Anterior cingulate cortex (tissue), 58 donors: ENCODE measurements around the gene SSBP1.
A peak's percentile ranks its signal among the peaks of the same experiment; 100 is the strongest.
"Not testable (repeated sequence)": the region's sequence is repeated elsewhere in the genome, so short reads cannot be mapped to it uniquely, and the experiment has no call there.

Experiments
- DNase-seq, 58 donors: peaks; one replicate each; lab custom pipeline; 2025; lab: John Stamatoyannopoulos, UW

The SSBP1 gene

DNA sequence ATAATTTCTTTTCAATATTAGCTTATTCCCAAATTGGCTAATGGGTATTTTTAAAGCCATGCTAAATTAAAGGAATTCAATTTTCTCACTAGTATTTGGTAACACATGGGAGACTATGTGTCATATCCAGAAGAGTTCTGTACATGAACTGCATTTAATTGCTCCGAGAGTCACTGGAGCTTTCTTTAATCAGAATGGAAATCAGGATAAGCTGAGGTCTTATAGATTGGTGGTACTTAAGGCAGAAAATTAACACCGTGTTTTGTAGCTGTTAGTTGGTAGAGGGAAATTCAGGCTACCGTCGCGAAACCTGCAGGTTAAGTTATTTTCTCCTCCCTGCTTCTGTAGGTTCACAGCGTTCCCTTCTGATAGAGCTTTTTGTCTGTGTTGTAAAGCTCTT lies 29.8 kb upstream of the SSBP1 start, which contains the start of gene WEE2:
Gene WEE2, plus strand, starts transcription at position 3 of the 400 bp plus-strand sequence. CDS start 406 bp downstream, outside the sequence.
- DNase-seq, result no peak

DNA sequence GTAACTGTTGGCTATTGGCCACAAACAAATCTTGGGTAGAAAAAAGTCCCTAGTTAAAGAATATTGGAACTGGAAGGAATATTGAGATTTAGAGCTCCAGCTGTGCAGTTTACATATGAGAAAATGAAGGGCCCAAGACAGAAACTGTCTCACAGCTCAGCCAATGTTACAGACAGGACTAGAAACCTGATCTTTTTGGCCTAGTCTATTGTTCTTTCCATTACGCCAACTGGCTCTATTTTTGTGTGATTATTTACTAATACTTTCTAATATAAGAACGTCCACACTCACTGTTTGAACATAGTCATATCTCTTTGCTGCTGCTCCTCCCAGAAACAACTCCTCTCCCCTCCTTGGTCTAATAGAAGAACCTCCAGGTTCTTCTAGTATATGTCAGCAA lies 28.8 kb upstream of the SSBP1 start:
- no peak for DNase-seq

DNA sequence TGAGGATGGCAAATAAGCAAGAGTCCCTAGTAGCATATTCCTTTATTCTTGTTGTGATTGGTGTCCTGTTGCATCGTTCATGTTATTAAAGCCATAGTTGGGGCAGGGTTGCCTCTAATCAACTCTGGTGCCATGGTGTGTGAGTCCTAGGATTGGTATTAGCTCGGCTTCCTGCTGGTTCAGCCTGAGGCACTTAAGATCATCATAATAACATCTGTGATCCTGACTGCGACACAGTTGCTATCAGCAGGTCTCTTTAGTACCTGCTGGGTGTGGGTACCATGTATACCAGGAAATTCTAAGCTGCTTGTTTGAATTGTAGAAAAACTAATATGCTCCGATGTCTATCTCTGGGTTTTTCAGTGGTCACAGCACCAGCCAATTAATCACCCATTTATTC lies 28.4 kb upstream of the SSBP1 start:
- DNase-seq, result no peak

GRCh38 chr7:141710301-141710700 lies 27.9 kb upstream of the SSBP1 start:
- no peak for DNase-seq

DNA sequence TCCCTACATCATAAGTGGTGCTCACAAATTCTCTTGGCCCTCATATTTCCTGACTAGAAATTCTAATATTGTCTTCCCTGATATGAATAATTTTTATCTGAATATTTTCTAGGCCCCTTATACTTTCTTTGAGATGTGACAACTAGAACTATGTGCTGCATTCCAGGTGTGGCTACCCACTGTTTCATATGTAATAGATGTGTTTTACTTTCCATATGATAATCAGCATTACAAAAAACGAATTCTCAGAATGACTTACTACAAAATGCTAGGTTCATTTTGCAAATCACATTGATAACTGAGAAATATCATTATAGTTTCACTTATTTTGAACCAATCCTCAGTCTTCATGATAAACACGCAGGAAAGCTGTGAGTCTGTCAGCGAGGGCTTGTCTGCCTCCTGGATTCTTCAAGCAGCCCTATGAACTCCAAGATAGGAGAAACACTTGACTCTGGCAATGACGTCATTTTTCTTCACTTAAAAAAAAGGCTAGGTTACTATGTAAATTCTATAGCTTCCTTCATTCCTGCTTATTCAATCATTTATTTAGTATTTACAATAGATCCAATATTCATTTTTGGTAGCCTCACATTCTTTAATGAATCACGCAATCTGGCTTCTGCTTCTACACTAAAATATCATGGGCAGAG lies 25.4 kb upstream of the SSBP1 start:
- DNase-seq, result no peak

DNA sequence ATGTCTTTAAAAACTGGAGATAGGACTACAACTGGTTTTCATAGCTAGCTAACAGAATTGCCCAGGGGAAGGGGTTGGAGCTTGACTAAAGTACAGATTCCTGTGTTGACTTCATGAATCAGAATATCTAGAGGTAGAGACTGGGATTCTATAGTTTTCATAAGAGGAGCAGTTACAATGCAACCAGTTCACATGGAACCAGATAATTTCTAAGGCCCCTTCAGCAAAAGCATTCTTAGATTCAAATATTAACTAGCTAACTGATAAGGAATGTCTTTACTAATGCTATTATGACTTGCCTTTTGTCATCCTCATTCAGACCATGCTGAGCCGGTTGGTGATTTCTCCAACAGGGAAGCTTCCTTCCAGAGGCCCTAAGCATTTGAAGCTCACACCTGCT lies 24.3 kb upstream of the SSBP1 start:
- no peak for DNase-seq

DNA sequence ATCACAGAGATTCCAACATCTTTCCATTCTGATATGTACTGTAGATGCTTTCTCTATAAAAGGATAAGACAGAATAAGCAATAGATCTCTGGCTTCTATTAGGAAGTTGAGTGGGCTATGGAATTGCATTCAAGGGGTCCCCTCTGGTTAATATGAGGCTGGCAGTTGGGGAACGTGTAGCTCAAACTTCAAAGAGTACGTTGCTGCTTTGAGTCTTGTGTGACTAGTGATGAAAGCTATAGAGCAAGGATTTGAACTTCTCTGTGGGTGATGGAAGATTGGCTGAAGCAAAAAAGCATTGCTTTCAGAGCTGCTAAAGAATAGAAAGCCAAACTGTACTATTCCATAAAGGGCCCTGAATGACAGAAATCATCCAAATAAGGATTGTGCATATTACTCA lies 23.6 kb upstream of the SSBP1 start:
- no peak for DNase-seq

DNA sequence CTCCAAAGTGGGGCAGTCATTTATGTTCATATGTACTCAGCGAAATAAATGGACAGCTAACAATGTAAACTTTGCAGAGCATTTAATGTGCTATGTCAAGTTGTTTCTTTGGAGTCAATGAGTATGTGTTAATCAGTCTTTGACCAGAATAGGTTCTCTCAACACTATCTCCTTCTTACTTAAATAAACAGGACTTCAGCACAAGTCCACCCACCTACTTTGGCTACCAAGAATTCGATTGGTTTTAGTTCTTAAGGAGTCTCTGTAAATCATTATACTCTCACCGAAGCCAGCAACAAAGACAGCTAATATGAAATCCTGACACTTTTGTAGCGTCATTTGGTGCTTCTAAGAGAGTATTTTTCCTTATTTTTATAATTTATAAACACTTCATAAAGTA lies 23.1 kb upstream of the SSBP1 start:
- no peak for DNase-seq

- DNase-seq, result no peak
Measured at GRCh38 chr7:141715794-141716689, 22.1 kb upstream of the SSBP1 start.

DNA sequence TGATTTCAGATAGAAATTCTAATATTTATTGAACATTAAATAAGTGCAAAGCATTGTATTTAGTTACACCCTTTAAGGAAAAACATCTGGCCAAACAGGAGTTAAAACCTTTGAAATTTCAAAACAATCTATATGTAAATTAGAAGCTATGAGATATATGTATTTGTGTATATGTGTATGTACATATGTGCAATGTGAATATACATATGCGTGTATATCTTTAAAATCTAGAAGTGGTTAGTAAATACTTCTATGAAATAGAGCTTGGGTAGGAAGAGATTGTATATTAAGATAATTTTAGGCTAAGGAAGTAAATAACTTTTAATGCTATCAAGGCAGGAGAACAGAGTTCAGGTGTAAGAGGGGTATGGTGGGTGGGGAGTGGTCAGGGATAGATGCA lies 20.7 kb upstream of the SSBP1 start:
- DNase-seq, result no peak

DNA sequence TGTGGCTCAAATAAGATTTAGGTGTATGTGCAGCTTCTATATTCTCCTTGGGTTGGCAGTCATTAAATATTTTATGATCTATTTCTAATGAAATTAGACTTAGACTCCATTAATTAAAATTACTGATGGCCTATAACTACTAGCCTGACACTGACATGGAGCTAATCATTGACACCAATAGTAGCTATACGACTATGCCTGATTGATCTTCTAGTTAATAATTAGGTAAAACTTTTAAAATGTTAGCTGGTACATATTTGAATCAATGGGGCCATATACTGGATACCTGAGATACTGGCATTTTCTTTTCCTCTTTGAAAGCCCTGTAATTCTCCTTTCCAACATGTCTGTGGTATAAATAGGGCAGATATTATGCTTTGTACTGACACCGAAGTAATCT lies 15.6 kb upstream of the SSBP1 start:
- DNase-seq, result no peak

DNA sequence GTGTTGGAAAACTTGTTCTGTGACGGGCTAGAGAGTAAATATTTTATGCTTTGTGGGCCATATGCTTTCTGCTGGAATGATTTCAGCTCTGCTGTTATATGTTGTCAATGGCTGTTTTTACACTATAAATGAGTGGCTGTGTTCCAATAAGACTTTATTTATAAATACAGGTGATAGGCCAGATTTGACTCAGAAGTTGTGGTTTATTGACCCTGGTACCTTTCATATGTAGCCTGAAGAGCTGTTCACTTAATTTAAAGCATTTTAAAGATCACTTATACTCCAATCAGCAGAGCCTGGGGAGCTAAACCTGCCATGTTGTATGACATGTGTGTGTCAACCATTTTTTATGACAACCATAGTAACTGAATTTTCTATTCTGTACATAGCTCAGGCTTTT lies 9.1 kb upstream of the SSBP1 start:
- no peak for DNase-seq

DNA sequence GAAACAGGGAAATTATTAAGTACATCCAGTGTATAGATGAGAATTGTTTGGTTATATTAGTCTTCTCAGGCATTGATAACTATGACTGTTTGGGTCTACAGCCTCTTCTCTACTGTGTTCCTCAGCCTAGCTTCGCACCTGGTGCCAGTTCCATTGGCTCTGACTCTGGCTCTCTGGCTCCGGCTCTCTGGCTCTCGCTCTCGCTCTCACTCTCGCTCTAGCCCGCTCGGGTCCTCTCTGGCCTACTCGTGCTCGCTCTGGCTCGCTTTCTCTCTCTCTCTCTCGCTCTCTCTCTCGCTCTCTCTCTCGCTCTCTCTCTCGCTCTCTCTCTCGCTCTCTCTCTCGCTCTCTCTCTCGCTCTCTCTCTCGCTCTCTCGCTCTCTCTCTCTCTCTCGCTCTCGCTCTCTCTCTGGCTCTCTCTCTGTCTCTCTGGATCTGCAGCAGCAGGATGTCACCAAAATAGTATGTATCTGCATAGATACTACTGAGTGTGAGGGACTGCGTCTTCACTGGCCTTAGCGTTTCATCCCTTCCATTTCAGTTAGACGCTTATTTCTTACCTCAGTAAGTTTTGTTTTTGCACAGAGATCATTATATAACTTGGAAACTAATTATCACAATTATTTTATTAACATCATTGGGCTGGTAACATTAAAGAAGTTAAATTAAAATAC lies 6.5 kb upstream of the SSBP1 start:
- peak in 5 of 58 donors; percentile 1 to 12 (median 5) for DNase-seq

DNA sequence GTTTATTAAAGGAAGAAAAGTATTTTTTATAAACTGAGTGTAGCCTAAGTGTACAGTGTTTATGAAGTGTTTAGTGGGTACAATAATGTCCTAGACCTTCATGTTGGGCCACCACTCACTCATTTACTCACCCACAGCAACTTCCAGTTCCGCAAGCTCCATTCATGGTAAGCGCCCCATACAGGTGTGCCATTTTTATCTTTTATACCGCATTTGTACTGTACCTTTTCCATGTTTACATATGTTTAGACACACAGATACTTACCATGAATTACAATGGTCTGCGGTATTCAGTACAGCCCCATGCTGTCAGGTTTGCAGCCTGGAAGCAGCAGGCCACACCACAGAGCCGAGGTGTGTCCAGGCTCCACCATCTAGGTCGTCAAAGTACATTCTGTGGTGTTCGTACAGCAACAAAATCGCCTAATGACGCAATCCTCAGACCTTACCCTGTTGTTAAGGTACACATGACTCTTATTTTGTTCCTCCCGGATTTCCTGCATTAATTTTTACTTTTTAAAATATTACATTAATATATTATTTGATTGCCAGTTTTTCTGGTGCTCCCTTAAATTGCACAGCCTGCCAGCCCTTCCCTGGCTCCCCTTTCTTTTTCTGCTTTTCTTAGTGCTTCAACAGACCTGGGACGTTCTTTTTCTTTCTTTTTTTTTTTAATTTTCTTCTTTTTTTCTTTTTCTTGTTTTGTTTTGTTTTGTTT lies 881 bp upstream of the SSBP1 start:
- peak in 1 of 58 donors; percentile 4 for DNase-seq

DNA sequence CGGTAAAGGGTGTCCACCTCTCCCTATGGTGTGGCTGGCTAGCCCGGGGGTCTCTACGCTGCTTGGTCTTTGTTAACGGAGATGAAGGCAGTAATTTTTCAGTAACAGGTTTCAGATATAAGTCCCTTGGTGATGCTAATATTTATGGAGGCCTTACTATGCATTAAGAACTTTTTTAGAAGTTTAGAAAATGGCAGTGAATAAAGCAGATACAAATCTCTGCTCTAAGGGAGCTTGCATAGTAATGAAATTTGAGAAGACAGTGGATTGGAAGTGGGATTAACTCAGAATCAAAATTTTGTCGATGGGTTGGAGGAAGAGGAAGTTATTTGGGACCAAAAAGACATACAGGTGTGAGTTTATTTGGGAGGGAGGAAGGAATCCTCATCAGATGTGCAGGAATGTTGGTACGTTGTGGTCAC lies 445 bp downstream of the SSBP1 start:
- DNase-seq, result no peak

GRCh38 chr7:141739250-141739649 lies 1.1 kb downstream of the SSBP1 start:
- DNase-seq, result no peak

DNA sequence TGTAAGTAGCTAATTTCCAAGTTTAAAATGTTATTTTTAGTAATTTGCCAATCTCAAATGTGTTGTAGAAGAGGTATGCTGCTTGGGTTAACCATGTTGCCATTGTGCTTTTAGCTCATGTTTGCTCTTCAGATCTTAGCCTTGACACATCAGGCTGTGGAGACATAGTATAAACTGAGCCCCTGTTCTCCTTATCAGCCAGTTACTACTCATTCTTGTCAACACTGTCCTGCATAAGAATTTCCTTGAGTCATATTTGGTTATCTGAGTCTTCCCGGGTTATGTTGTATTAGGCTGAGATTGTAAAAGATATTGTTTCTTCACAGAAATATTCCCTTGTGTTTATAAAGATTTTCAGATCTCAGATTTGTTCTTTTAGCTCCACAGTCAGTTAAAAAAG lies 4.1 kb downstream of the SSBP1 start:
- no peak for DNase-seq

DNA sequence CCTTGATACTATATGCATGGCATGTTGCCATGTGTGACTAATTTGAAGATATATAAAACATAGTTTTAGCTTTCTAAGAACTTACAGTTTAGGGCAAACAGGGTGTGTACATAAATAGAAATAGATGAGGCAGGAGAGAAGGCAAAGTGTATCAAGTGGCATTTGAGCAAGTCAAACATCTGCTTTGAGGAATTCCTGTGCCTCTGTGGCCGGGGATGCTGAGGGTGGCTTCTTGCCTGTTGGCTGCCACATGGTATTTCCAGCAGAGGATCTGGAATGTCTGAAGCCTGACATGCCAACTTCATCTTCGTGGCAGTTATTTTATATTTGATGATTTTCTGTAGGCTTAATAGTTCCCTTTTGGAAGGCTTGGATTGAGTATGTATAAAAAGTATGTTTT lies 6.0 kb downstream of the SSBP1 start:
- no peak for DNase-seq

GRCh38 chr7:141748396-141748795 lies 10.2 kb downstream of the SSBP1 start:
- DNase-seq, result no peak

- DNase-seq, result not testable (repeated sequence)
Measured at GRCh38 chr7:141751904-141752303, 13.7 kb downstream of the SSBP1 start.

DNA sequence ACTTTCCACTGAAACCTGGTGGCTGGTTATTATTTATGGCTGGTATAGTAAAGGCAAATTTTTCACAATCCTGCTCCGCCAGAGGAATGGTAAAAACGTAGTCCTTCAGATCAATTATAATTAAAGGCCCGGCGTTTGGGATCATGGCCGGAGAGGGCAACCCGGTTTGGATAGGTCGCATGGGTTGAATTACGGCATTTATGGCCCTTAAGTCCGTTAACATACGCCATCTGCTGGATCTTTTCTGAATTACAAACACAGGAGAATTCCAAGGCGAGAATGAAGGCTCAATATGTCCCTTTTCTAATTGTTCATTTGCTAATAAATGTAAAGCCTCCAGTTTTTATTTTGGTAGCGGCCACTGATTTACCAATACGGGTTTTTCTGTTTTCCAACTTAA lies 14.5 kb downstream of the SSBP1 start:
- DNase-seq, result no peak
